A673 (cell line): ENCODE measurements around the gene FBXL22.

ENCODE experiments used
- CTCF ChIP-seq: fragments of 300-800, 200-600 bp; sonication (generic); conservative IDR thresholded peaks from 2 replicates; pipeline ENCODE4 v1.5.1; 2017; ENCODE audit warnings: low read depth, mild to moderate bottlenecking, antibody characterized with exemption, low read length, moderate library complexity, mixed read lengths
- EZH2 ChIP-seq: fragments of 200-600 bp; sonication (generic); IDR thresholded peaks from 2 replicates; pipeline ENCODE4 v1.6.1; 2017; ENCODE audit warnings: borderline replicate concordance, low read depth, mild to moderate bottlenecking, mixed read lengths, antibody characterized with exemption, low read length; ENCODE audit not compliant: poor library complexity, severe bottlenecking

GRCh38 chr15:63640146-63640545 lies 43.0 kb downstream of the FBXL22 start:
- TF ChIP-seq CTCF (no peak), EZH2 (no peak)
